Measurements from ENCODE around the gene OR7A17.

GRCh38 chr19:14906711-14907110 lies 20.8 kb upstream of the OR7A17 start:
- TF ChIP-seq POLR2A (IDR thresholded peaks at IDR 0.05) (no peak), CTCF (IDR thresholded peaks at IDR 0.05) (no peak)
